GM23338 (cell line): ENCODE measurements around the gene KDM1A. TPM values are rescaled to one million over a fixed set of nuclear protein-coding genes. Genes with fewer than 3 reads are reported as not detected.
A peak's percentile ranks its signal among the peaks of the same experiment; 100 is the strongest.

Source experiments
- ATAC-seq: fragments of 200-7000 bp; cut with Tn5 transposase; 3 replicates; pipeline ENCODE4 v1.9.1; 2020
- DNase-seq: peaks from one replicate; pipeline ENCODE4 v3.0.0-alpha.2; 2015; ENCODE audit warnings: low spot score
- H2AFZ ChIP-seq: fragments of 200-600 bp; sonication (generic); 2 replicates; pipeline ENCODE4 v1.8.0; 2016; ENCODE audit warnings: antibody characterized with exemption, mild to moderate bottlenecking, moderate library complexity
- H3F3A ChIP-seq: fragments of 200-600 bp; sonication (generic); replicated peaks from 2 replicates; pipeline ENCODE4 v1.8.0; 2017; ENCODE audit warnings: antibody characterized with exemption, mixed run types, low read depth
- H3K27ac ChIP-seq: fragments of 200-600 bp; sonication (generic); 2 replicates; pipeline ENCODE4 v1.6.1; 2016; ENCODE audit warnings: low read depth
- H3K27me3 ChIP-seq: fragments of 200-600 bp; sonication (generic); 2 replicates; pipeline ENCODE4 v1.8.0; 2016; ENCODE audit warnings: mild to moderate bottlenecking, mixed run types, moderate library complexity; ENCODE audit not compliant: insufficient read depth
- H3K36me3 ChIP-seq: fragments of 200-600 bp; sonication (generic); 2 replicates; pipeline ENCODE4 v1.8.0; 2016; ENCODE audit warnings: mild to moderate bottlenecking; ENCODE audit not compliant: insufficient read depth
- H3K4me1 ChIP-seq: fragments of 200-600 bp; sonication (generic); 2 replicates; pipeline ENCODE4 v1.8.0; 2016; ENCODE audit warnings: mild to moderate bottlenecking, moderate library complexity; ENCODE audit not compliant: insufficient read depth
- H3K4me2 ChIP-seq: fragments of 200-600 bp; sonication (generic); 2 replicates; pipeline ENCODE4 v1.7.1; 2017; ENCODE audit warnings: mixed run types
- H3K4me3 ChIP-seq: fragments of 200-600 bp; sonication (generic); 2 replicates; pipeline ENCODE4 v1.6.1; 2016; ENCODE audit warnings: mixed run types
- H3K79me2 ChIP-seq: fragments of 200-600 bp; sonication (generic); replicated peaks from 2 replicates; pipeline ENCODE4 v1.8.0; 2017; ENCODE audit warnings: mild to moderate bottlenecking; ENCODE audit not compliant: insufficient read depth
- H3K9me2 ChIP-seq: fragments of 200-600 bp; sonication (generic); 2 replicates; pipeline ENCODE4 v1.8.0; 2017; ENCODE audit not compliant: insufficient read depth
- H4K20me1 ChIP-seq: fragments of 200-600 bp; sonication (generic); replicated peaks from 2 replicates; pipeline ENCODE4 v1.8.0; 2017; ENCODE audit warnings: mild to moderate bottlenecking; ENCODE audit not compliant: insufficient read depth
- H3K27ac Mint-ChIP-seq: 2 replicates; pipeline ENCODE4 v1.8.0; 2020; ENCODE audit warnings: inconsistent platforms, mild to moderate bottlenecking, moderate library complexity, mixed read lengths
- H3K27me3 Mint-ChIP-seq: 3 replicates; pipeline ENCODE4 v1.8.0; 2022; ENCODE audit warnings: low read depth, mild to moderate bottlenecking, moderate library complexity, mixed read lengths, inconsistent platforms; ENCODE audit not compliant: insufficient read depth, poor library complexity
- H3K36me3 Mint-ChIP-seq: 3 replicates; pipeline ENCODE4 v1.8.0; 2021; ENCODE audit warnings: low read depth, mild to moderate bottlenecking, inconsistent platforms, moderate library complexity, mixed read lengths
- H3K4me1 Mint-ChIP-seq: 3 replicates; pipeline ENCODE4 v1.8.0; 2020; ENCODE audit warnings: mild to moderate bottlenecking, inconsistent platforms, mixed read lengths
- H3K4me3 Mint-ChIP-seq: 3 replicates; pipeline ENCODE4 v1.8.0; 2021; ENCODE audit warnings: moderate library complexity, mild to moderate bottlenecking, inconsistent platforms, mixed read lengths
- H3K9me3 Mint-ChIP-seq: 3 replicates; pipeline ENCODE4 v1.8.0; 2020; ENCODE audit warnings: moderate library complexity, mild to moderate bottlenecking, inconsistent platforms, mixed read lengths
- CREB1 ChIP-seq: fragments of 250-450 bp; sonication (Bioruptor Pico); IDR thresholded peaks from 2 replicates; pipeline ENCODE4 v1.5.0; 2020; ENCODE audit warnings: low read depth, mild to moderate bottlenecking, moderate library complexity
- CTCF ChIP-seq, 2 experiments: fragments of 200-600 bp in 1 of 2; sonication (generic) in 1 of 2; conservative IDR thresholded peaks; 2 replicates each; pipeline versions ENCODE4 v1.5.1 to v1.6.1; 2016 to 2017; ENCODE audit warnings: antibody characterized with exemption in 2 of 2, low read depth in 2 of 2, mild to moderate bottlenecking in 2 of 2, moderate library complexity in 1 of 2
- EZH2 ChIP-seq: fragments of 200-600 bp; sonication (generic); IDR thresholded peaks from one replicate; pipeline ENCODE4 v1.8.0; 2017; ENCODE audit warnings: antibody characterized with exemption, mild to moderate bottlenecking, low read depth; ENCODE audit not compliant: unreplicated experiment
- EZH2phosphoT487 ChIP-seq: fragments of 200-600 bp; sonication (generic); IDR thresholded peaks from one replicate; pipeline ENCODE4 v1.8.1; 2018; ENCODE audit warnings: antibody characterized with exemption; ENCODE audit not compliant: unreplicated experiment
- JUNB ChIP-seq: IDR thresholded peaks from one replicate; pipeline ENCODE4 v1.6.1; 2016; ENCODE audit warnings: antibody characterized with exemption; ENCODE audit not compliant: unreplicated experiment
- NANOG ChIP-seq: IDR thresholded peaks from 2 replicates; pipeline ENCODE4 v1.6.1; 2016; ENCODE audit warnings: antibody characterized with exemption, borderline replicate concordance
- POLR2AphosphoS5 ChIP-seq: IDR thresholded peaks from 2 replicates; pipeline ENCODE4 v1.6.1; 2016; ENCODE audit warnings: antibody characterized with exemption, low read depth
- ZNF331 ChIP-seq: fragments of 250-450 bp; sonication (Bioruptor Pico); IDR thresholded peaks from 2 replicates; pipeline ENCODE4 v1.5.0; 2020; ENCODE audit warnings: low read depth, mild to moderate bottlenecking, moderate library complexity
- polyA plus RNA-seq: library from polyadenylated mRNA; unstranded; fragments of >200 nt; fragmentation: Nextera tagmentation; extraction: Ambion mirVana; gene quantifications from 2 replicates; pipeline ENCODE4 v1.2.1, GENCODE V29; 2016
- total RNA-seq: library from RNA; depleted of rRNA; stranded (reverse); fragments of >200 nt; shearing (Covaris generic); gene quantifications from 2 replicates; pipeline ENCODE4 v1.2.3, GENCODE V29; 2014
- TF ChIP-seq, protein P1 (sequence below): IDR thresholded peaks from one replicate; pipeline ENCODE4 v1.6.1; 2018; ENCODE audit warnings: antibody characterized with exemption; ENCODE audit not compliant: unreplicated experiment
- TF ChIP-seq, protein P2 (sequence below): IDR thresholded peaks from 2 replicates; pipeline ENCODE4 v1.6.1; 2016; ENCODE audit warnings: antibody characterized with exemption
- TF ChIP-seq, protein P3 (sequence below): fragments of 250-450 bp; sonication (Bioruptor Pico); IDR thresholded peaks from 2 replicates; pipeline ENCODE4 v1.5.0; 2020; ENCODE audit warnings: mild to moderate bottlenecking, moderate library complexity

The KDM1A gene
- total and polyA plus RNA-seq, 2 experiments from 2014 or later = 86.4 to 252 TPM

GRCh38 chr1:23069149-23069548 lies 49.9 kb downstream of the KDM1A start:
- DNase-seq = no peak
- H3K36me3 Mint-ChIP-seq = peaks cover 89% of the 10 kb centered on the region
- Histone ChIP-seq H2AFZ (no peak overlapping the region), H3K9me2 (no peaks in the 10 kb centered on the region), H3K4me2 (no peak overlapping the region), H3K4me1 (no peaks in the 10 kb centered on the region), H3K36me3 (peaks cover 50% of the 10 kb centered on the region), H3K27me3 (no peaks in the 10 kb centered on the region), H3K27ac (no peak overlapping the region), H4K20me1 (peaks cover 10% of the 10 kb centered on the region), H3F3A (no peaks in the 10 kb centered on the region), H3K4me3 (no peak overlapping the region), H3K79me2 (peaks cover 32% of the 10 kb centered on the region)
- no peaks in the 10 kb centered on the region for H3K4me1 Mint-ChIP-seq
- no peak overlapping the region for H3K4me3 Mint-ChIP-seq
- TF ChIP-seq, protein P1, sequence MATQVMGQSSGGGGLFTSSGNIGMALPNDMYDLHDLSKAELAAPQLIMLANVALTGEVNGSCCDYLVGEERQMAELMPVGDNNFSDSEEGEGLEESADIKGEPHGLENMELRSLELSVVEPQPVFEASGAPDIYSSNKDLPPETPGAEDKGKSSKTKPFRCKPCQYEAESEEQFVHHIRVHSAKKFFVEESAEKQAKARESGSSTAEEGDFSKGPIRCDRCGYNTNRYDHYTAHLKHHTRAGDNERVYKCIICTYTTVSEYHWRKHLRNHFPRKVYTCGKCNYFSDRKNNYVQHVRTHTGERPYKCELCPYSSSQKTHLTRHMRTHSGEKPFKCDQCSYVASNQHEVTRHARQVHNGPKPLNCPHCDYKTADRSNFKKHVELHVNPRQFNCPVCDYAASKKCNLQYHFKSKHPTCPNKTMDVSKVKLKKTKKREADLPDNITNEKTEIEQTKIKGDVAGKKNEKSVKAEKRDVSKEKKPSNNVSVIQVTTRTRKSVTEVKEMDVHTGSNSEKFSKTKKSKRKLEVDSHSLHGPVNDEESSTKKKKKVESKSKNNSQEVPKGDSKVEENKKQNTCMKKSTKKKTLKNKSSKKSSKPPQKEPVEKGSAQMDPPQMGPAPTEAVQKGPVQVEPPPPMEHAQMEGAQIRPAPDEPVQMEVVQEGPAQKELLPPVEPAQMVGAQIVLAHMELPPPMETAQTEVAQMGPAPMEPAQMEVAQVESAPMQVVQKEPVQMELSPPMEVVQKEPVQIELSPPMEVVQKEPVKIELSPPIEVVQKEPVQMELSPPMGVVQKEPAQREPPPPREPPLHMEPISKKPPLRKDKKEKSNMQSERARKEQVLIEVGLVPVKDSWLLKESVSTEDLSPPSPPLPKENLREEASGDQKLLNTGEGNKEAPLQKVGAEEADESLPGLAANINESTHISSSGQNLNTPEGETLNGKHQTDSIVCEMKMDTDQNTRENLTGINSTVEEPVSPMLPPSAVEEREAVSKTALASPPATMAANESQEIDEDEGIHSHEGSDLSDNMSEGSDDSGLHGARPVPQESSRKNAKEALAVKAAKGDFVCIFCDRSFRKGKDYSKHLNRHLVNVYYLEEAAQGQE = no peak
- TF ChIP-seq JUNB (no peak), NANOG (no peak), CTCF (conservative IDR thresholded peaks at IDR 0.05; ENCODE audit: low read depth in 2 of 2) (no peak), ZNF331 (no peak), EZH2phosphoT487 (no peak), POLR2AphosphoS5 (no peak), EZH2 (no peak), CREB1 (CRISPR knock-in tag) (no peak)
- TF ChIP-seq, protein P2, sequence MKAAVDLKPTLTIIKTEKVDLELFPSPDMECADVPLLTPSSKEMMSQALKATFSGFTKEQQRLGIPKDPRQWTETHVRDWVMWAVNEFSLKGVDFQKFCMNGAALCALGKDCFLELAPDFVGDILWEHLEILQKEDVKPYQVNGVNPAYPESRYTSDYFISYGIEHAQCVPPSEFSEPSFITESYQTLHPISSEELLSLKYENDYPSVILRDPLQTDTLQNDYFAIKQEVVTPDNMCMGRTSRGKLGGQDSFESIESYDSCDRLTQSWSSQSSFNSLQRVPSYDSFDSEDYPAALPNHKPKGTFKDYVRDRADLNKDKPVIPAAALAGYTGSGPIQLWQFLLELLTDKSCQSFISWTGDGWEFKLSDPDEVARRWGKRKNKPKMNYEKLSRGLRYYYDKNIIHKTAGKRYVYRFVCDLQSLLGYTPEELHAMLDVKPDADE = no peak
- H3K27ac Mint-ChIP-seq = no peak overlapping the region
- H3K27me3 Mint-ChIP-seq = peaks cover 3% of the 10 kb centered on the region
- H3K9me3 Mint-ChIP-seq = no peaks in the 10 kb centered on the region
- no peak for ATAC-seq

- H3K9me2 ChIP-seq = no peaks in the 10 kb centered on the region
- H2AFZ ChIP-seq = no peak overlapping the region
- Mint-ChIP-seq H3K4me3 (no peak overlapping the region), H3K9me3 (no peaks in the 10 kb centered on the region), H3K27ac (no peak overlapping the region), H3K4me1 (no peaks in the 10 kb centered on the region), H3K27me3 (peaks cover 3% of the 10 kb centered on the region), H3K36me3 (peaks cover 89% of the 10 kb centered on the region)
- H3K79me2 ChIP-seq = peaks cover 27% of the 10 kb centered on the region
- no peaks in the 10 kb centered on the region for H3K4me1 ChIP-seq
- H3K4me2 ChIP-seq = no peak overlapping the region
- H3F3A ChIP-seq = no peaks in the 10 kb centered on the region
- no peak for DNase-seq
- no peak for ATAC-seq
- H4K20me1 ChIP-seq = peaks cover 4% of the 10 kb centered on the region
- no peaks in the 10 kb centered on the region for H3K27me3 ChIP-seq
- H3K27ac ChIP-seq = peak overlapping the region; percentile 5; the same call in 1 of the 2 replicates
- no peak overlapping the region for H3K4me3 ChIP-seq
- H3K36me3 ChIP-seq = peaks cover 50% of the 10 kb centered on the region
- TF ChIP-seq POLR2AphosphoS5 = no peak
- TF ChIP-seq, protein P3, sequence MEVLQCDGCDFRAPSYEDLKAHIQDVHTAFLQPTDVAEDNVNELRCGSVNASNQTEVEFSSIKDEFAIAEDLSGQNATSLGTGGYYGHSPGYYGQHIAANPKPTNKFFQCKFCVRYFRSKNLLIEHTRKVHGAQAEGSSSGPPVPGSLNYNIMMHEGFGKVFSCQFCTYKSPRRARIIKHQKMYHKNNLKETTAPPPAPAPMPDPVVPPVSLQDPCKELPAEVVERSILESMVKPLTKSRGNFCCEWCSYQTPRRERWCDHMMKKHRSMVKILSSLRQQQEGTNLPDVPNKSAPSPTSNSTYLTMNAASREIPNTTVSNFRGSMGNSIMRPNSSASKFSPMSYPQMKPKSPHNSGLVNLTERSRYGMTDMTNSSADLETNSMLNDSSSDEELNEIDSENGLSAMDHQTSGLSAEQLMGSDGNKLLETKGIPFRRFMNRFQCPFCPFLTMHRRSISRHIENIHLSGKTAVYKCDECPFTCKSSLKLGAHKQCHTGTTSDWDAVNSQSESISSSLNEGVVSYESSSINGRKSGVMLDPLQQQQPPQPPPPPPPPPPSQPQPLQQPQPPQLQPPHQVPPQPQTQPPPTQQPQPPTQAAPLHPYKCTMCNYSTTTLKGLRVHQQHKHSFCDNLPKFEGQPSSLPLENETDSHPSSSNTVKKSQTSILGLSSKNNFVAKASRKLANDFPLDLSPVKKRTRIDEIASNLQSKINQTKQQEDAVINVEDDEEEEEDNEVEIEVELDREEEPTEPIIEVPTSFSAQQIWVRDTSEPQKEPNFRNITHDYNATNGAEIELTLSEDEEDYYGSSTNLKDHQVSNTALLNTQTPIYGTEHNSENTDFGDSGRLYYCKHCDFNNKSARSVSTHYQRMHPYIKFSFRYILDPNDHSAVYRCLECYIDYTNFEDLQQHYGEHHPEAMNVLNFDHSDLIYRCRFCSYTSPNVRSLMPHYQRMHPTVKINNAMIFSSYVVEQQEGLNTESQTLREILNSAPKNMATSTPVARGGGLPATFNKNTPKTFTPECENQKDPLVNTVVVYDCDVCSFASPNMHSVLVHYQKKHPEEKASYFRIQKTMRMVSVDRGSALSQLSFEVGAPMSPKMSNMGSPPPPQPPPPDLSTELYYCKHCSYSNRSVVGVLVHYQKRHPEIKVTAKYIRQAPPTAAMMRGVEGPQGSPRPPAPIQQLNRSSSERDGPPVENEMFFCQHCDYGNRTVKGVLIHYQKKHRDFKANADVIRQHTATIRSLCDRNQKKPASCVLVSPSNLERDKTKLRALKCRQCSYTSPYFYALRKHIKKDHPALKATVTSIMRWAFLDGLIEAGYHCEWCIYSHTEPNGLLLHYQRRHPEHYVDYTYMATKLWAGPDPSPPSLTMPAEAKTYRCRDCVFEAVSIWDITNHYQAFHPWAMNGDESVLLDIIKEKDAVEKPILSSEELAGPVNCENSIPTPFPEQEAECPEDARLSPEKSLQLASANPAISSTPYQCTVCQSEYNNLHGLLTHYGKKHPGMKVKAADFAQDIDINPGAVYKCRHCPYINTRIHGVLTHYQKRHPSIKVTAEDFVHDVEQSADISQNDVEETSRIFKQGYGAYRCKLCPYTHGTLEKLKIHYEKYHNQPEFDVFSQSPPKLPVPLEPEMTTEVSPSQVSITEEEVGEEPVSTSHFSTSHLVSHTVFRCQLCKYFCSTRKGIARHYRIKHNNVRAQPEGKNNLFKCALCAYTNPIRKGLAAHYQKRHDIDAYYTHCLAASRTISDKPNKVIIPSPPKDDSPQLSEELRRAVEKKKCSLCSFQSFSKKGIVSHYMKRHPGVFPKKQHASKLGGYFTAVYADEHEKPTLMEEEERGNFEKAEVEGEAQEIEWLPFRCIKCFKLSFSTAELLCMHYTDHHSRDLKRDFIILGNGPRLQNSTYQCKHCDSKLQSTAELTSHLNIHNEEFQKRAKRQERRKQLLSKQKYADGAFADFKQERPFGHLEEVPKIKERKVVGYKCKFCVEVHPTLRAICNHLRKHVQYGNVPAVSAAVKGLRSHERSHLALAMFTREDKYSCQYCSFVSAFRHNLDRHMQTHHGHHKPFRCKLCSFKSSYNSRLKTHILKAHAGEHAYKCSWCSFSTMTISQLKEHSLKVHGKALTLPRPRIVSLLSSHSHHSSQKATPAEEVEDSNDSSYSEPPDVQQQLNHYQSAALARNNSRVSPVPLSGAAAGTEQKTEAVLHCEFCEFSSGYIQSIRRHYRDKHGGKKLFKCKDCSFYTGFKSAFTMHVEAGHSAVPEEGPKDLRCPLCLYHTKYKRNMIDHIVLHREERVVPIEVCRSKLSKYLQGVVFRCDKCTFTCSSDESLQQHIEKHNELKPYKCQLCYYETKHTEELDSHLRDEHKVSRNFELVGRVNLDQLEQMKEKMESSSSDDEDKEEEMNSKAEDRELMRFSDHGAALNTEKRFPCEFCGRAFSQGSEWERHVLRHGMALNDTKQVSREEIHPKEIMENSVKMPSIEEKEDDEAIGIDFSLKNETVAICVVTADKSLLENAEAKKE = no peak
These were observed 50.4 kb downstream of the KDM1A start for GRCh38 chr1:23069675-23070074.
